Retina (tissue), 1 donor: Measurements from ENCODE around the gene SKIC2.
"Not testable (repeated sequence)": the region's sequence is repeated elsewhere in the genome, so short reads cannot be mapped to it uniquely, and the experiment has no call there.

Source experiments
- DNase-seq: peaks from one replicate; pipeline ENCODE4 v3.0.0-alpha.2; 2016

Gene SKIC2

DNA sequence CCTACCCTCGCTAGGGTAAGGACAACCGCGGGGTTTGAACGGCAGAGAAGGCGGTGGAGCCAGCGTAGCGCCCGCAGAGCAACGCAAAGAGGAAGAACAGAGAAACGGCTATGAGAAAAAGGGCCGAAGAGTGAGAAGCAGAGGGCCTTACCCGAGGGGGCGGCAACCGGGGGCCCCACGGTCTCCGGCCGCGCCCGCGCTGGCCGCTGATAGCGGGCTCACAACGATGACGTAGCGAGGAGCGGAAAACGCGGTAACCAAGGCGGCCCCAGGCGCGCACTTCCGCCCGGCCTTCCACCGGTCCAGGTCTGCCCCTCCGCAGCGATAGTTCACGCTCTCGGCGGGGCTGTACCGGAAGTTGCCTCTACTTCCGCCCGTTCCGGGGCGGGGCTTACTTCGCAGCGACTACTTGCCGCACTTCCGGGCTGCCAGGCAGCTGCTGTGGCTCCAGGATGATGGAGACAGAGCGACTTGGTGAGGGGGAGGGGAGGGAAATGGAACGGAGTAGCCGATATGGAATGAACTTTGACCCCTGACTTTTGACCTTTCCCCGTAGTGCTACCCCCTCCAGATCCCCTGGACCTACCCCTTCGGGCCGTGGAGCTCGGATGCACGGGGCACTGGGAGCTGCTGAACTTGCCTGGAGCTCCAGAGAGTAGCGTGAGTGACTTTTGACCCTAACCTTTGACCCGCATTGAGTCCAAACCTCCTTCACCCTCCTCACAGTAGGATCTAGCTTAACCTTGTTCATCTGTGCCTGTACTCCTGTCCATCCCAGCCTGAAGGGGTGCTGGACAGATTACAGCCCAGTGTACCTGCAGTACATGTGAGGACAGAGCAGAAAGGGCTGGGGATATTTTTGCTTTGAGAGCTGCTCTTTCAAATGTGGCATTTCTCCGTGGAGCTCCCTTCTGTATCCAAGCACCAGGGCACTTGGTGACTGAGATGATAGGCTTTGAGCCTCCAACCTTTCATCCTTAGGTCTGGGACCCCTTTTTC lies at the start of gene SKIC2, which contains the start of gene NELFE:
Gene SKIC2, plus strand, starts transcription at position 435 of the 999 bp plus-strand sequence. Its CDS starts 18 bp downstream, at position 453.
Gene NELFE, minus strand, starts transcription at position 231 of the 999 bp plus-strand sequence. CDS start 525 bp downstream, outside the sequence.
- DNase-seq = peak; percentile 98

DNA sequence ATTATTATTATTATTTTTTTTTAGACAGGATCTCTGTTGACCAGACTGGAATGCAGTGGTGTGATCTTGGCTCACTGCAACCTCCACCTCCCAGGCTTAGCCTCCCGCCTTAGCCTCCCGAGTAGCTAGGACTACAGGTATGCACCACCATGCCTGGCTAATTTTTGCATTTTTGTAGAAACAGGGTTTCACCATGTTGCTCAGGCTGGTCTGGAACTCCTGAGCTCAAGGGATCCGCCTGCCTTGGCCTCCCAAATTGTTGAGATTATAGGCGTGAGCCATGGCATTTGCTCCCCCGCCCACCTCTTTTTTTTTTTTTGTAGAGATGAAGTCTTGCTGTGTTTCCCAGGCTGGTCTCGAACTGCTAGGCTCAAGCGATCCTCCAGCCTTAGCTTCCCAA lies 49.7 kb upstream of the SKIC2 start:
- not testable (repeated sequence) for DNase-seq

DNA sequence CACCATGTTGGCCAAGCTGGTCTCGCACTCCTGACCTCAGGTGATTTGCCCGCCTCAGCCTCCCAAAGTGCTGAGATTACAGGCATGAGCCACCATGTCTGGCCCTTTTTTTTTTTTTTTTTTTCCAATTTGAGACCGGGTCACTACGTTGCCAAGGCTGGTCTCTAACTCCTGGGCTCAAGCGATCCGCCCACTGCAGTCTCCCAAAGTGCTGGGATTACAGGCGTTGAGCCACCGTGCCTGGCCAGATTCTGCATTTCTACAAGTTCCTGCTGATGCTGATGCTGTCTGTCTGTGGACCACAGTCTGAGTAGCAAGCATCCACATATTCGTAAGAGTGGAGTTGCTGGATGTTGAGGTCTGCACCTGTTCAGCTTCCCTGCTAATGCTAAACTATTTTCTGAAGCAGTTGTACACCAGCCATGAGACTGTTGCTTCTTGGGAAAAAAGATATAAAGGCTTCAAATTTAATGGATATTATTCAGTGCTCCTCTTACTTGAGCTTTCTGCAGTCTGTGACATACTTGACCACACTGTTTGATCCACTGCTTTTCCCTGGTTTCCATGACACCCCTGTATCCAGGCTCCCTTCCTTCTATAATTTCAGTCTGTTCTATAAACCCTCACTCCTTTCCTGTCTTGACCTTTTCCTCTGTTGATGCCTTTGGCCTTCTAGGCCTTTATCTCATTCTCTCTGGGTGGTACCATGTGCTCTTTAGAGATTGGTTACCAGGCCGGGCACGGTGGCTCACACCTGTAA lies 47.0 kb upstream of the SKIC2 start:
- DNase-seq = no peak

DNA sequence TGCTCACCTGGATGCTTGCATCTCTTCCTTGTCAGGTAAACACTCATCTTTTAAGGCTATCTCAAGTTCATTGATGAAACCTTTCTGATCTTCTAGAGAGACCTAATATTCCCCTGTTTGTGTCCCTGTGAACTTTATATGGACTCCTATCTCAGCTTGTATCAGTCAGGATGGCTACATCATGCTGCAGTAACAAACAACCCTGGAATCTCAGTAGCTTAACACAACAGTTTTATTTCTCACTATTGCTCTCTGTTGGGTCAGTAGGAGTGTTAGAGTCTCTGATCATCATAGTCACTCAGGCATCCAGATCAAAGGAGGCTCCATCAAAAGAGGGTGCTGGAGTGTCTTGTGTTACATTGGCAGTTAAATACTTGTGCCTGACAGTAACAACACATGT lies 43.6 kb upstream of the SKIC2 start:
- no peak for DNase-seq

DNA sequence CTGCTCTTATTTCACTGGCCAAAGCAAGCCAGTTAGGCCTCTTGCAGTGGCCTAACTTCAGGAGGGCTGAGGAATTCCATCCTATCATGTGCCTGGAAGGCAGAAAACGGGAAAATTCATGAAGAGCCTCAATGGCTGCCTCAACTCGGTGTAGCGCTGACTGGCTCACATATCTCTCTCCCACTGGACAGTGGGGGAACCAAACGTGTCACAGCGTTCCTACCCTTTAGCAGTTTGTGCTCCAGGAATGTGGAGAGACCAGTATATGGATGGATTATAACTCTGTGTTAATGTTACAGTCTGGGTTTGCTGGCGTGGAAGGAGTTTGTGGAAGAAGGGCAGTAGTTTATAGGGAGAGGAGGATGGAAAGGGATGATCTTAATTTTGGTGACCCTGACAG lies 43.2 kb upstream of the SKIC2 start:
- DNase-seq = no peak

DNA sequence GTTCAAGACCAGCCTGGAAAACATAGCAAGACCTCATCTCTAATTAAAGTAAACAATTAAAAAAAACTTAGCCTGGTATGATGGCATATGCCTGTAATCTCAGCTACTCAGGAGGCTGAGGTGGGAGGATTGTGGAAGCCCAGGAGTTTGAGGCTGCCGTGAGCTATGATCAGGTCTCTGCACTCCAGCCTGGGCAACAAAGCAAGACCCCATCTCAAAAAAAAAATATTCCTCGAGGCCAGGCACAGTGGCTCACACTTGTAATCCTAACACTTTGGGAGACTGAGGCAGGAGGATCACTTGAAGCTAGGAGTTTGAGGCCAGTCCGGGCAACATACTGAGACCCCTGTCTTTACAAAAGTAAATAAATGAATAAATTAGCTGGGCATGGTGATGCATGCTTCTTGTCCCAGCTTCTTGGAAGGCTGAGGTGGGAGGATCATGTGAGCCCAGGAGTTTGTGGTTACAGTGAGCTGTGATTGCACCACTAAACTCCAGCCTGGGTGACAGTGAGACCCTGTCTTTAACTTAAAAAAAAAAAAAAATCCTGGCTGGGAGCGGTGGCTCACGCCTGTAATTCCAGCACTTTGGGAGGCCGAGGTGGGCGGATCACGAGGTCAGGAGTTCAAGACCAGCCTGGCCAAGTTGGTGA lies 40.8 kb upstream of the SKIC2 start:
- no peak for DNase-seq

DNA sequence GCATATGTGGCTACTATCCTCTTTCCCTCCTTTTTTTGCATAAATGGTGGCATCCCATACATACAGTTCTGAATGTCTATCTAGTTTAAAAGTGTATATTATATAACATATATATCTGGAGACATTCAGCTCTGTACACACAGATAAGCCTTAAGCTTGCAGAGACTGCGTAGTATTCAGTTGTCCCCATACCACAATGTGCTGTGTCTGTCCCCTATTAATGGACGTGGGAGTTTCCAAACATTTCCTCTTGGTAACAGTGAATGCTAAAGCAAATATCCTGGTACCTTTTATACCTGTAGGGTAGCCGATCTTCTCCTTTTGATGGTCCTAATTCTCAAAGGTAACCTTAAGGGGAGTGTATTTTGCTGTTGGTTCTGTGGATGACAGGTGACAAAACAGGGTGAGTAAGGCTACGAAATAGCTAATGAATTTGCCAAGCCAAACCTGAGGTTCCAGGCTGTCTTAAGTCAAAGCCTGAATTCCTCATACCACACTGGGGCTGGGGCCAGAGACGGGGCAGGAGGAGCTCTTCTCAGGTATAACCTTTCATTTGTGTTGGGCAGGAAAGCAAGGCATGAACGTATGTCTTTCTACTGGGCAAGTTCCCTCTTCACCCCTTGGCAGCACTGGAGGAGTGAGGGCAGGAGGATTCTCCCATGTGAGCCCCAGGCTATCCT lies 39.2 kb upstream of the SKIC2 start:
- DNase-seq = no peak

DNA sequence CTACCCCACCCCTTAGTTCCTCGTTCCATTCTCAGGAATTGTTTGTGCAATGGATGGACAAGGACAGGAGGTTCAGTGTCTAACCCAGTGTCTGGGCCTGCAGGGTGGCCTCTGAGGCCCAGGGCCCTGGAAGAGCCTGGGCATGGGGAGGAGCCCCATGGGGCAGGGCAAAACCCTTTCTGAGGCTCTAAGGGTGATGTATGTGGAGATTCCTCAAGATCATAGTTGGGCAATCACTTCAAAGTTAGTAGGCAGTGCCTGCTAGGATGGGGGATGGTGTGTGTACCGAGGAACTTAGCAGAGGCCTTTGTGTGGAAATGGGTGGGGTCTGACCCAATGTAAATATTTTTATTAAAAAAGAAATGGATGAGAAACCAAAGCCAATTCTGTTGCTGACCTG lies 38.2 kb upstream of the SKIC2 start:
- DNase-seq = no peak

DNA sequence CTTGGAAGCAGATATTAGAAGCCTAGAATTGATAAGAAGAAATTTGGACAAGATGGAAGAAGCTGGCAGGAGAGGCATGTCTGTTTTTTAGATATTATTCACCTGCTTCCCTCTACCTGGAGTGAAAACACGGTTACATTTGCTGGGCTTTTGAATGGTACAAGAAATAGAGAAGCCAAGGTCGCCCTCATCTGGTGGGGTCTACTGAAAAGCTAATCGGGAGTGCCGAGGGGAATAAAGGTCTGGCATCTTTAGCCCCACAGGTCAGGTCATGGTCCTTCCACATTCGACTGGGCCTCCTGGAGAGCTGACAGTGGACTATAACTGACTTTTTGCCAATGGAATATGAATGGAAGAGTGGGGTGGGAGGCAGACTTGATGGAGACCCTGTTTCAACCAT lies 36.0 kb upstream of the SKIC2 start:
- no peak for DNase-seq

DNA sequence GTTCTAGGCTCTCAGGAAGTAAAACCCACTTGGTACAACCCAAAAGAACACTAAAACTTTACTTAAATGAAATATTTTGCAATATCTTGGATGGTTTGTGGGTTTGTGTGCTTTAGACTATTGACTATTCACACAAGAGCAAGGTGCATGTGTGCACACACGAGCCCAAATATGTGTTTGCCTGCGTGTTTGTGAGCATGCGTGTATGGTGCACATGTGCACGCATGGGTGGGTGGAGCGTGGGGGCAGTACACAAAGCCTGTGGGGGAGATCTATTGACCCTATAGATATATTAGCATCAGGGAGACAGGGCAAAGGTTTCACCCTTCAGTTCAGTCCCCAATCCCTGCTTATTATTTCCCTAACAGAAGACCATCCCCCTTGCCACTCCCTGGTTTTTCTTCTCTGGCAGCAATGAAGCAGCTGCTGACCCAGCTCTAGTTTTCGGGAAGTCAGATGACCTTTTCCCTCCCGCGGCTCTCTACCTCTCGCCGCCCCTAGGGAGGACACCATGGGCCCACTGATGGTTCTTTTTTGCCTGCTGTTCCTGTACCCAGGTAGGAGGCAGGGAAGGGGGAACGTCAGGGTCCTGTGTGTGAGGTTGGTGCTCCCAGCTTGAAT lies 31.6 kb upstream of the SKIC2 start, which contains the start of gene C2:
Gene C2, plus strand, starts transcription at position 476 of the 621 bp plus-strand sequence. Its CDS starts 36 bp downstream, at position 512.
- no peak for DNase-seq

DNA sequence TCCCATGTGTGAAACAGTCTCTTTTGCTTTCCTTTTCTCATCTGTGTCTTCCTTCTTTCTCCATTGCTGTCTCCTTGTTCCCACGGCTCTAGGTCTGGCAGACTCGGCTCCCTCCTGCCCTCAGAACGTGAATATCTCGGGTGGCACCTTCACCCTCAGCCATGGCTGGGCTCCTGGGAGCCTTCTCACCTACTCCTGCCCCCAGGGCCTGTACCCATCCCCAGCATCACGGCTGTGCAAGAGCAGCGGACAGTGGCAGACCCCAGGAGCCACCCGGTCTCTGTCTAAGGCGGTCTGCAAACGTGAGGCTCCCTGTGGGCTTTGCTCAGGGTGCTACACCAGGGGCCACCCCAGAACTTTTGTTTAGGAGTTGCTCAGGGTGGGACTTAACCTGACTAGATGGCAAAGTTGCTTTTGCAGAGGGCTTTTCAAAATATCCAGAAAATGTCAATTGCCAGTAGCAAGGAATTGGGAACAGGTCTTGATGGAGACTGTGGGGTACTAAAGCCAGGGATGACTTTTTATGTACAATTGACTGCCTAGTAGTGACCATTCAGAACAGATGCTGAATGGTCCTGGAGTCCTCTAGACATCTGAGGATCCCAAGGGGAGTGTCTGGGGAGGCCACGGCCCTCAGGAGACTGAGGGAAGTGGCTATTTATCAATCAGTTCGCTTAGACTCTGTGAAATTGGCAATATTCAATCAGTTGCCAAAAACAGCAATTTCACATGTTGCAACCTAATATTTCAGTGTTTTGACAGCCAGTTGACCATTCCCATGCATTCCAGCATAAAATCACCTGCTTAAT lies 30.9 kb upstream of the SKIC2 start:
- no peak for DNase-seq

DNA sequence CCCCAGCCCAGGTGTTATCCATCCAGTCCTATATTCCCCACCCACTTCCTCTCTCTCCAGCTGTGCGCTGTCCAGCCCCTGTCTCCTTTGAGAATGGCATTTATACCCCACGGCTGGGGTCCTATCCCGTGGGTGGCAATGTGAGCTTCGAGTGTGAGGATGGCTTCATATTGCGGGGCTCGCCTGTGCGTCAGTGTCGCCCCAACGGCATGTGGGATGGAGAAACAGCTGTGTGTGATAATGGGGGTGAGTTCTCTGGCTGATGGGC lies 30.4 kb upstream of the SKIC2 start:
- DNase-seq = no peak

DNA sequence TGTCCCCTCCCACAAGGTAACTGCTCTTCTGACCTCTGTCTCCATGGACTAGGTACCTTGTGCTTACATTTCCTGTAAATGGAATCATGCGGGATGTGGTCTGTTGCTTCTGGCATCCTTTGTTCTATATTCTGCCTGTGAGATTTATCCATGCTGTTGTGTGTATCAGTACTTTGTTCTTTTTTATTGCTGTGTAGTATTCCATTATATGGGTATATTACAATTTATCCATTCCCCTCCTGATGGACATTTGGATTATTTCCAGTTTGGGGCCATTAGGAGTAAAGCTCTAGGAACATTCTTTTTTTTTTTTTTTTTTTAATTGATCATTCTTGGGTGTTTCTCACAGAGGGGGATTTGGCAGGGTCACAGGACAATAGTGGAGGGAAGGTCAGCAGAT lies 28.0 kb upstream of the SKIC2 start:
- DNase-seq = no peak

DNA sequence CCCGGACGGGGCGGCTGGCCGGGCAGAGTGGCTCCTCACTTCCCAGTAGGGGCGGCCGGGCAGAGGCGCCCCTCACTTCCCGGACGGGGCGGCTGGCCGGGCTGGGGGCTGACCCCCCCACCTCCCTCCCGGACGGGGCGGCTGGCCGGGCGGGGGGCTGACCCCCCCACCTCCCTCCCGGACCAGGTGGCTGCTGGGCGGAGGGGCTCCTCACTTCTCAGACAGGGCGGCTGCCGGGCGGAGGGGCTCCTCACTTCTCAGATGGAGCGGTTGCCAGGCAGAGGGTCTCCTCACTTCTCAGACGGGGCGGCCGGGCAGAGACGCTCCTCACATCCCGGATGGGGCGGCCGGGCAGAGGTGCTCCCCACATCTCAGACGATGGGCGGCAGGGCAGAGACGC lies 26.8 kb upstream of the SKIC2 start:
- not testable (repeated sequence) for DNase-seq

DNA sequence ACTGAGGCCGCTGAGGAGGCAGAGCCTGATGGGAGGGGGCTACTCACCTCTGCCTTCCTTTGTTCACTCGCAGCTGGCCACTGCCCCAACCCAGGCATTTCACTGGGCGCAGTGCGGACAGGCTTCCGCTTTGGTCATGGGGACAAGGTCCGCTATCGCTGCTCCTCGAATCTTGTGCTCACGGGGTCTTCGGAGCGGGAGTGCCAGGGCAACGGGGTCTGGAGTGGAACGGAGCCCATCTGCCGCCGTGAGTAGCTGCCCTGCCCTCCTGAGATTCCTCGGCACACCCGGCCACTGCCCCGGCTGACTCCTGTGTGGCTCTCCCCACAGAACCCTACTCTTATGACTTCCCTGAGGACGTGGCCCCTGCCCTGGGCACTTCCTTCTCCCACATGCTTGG lies 25.4 kb upstream of the SKIC2 start:
- DNase-seq = no peak

DNA sequence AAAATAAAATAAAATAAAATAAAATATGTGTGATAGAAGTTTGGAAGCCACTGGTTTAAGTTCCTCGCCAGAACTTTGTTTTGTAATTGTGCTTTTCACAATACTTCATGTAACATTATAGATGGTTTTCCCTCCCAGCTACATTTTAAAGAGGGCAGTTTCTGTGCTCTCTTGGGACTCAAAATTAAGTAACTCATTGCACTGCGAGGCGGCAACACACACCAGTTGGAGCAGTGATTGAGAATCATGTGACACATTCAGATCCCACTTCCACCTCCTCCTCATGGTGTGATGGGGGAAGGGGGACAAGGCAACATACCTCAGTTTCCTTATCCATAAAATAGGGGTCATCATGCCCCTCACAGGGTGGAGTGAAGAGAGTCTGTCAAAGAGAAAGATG lies 24.0 kb upstream of the SKIC2 start:
- no peak for DNase-seq

DNA sequence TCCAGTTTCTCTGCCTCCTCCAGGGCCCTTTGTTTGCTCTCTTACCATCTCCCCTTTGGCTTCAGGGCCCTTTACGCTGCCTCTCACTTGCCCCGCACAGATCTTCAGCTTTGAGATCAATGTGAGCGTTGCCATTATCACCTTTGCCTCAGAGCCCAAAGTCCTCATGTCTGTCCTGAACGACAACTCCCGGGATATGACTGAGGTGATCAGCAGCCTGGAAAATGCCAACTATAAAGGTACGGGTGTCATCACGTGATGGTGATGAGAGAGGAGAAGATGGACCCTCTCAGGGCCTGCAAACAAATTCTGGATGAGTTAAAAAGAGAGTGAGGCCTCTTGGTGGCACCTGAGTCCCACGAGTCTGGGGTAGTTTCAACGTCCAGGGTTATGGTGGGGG lies 23.2 kb upstream of the SKIC2 start:
- DNase-seq = no peak

DNA sequence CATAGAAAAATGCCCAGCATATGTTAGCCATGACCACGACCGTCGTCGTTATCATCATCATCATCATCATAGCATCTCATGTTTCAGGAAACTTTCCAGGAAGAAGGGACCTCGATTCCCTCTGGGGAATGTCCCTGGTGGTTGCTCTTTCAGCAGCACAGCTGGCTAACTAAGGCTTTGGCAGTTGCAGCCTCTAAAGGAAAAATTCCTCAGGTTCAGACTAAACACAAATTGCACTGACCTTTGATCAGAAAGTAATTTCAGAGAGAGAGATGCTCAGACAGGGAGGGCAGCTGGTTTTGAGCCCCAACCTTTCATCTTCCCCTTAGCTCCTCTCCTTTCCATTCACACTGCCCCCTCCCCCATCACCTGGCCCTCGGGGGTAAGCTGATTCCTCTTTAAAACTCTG lies 18.7 kb upstream of the SKIC2 start:
- no peak for DNase-seq

DNA sequence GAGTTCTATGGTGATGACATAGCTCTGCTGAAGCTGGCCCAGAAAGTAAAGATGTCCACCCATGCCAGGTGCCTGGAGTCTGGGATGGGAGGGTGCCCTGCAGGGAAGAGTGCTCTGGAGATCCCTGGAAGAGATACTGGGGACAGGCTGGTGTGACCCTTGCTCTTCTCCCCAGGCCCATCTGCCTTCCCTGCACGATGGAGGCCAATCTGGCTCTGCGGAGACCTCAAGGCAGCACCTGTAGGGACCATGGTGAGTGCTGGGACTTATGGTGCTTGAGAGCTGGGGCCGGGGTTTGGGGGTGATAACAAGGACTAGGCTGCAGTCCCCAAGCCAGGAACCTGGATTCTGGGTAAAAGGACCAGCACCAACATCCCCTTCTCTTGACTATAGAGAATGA lies 15.2 kb upstream of the SKIC2 start:
- DNase-seq = no peak

DNA sequence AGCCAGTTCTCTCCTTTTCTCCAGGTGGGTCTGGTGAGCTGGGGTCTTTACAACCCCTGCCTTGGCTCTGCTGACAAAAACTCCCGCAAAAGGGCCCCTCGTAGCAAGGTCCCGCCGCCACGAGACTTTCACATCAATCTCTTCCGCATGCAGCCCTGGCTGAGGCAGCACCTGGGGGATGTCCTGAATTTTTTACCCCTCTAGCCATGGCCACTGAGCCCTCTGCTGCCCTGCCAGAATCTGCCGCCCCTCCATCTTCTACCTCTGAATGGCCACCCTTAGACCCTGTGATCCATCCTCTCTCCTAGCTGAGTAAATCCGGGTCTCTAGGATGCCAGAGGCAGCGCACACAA lies 13.8 kb upstream of the SKIC2 start:
- DNase-seq = no peak
